ENCODE results near the gene PPP4R4. TPM values are rescaled to one million over a fixed set of nuclear protein-coding genes. Genes with fewer than 3 reads are reported as not detected.
A peak's percentile ranks its signal among the peaks of the same experiment; 100 is the strongest.

PPP4R4 gene
- total and polyA plus RNA-seq, 5 donors, result 0.27 to 0.74 (median 0.47) TPM

GRCh38 chr14:94132285-94132887 lies 41.7 kb upstream of the PPP4R4 start:
- no peak overlapping the region for H3K27ac ChIP-seq (ENCODE audit: low read length)
- ATAC-seq (no peak), DNase-seq (no peak)
- 44% methylated on average over 4 of the region's 4 CpGs for WGBS
- intact Hi-C loops (cut with DNase I), result loop anchor here in 1 of 4 donors (5.0 kb wide), 1 partner anchor 95 kb away; no protein-coding TSS in a partner anchor
- H3K27me3 ChIP-seq (ENCODE audit: control insufficient read depth, insufficient read depth), result no peaks in the 10 kb centered on the region
- no peak overlapping the region for H3K4me3 ChIP-seq (ENCODE audit: low read length)
- H3K4me1 ChIP-seq (ENCODE audit: control insufficient read depth, insufficient read depth, low read length), result no peaks in the 10 kb centered on the region
- no peaks in the 10 kb centered on the region for H3K9me3 ChIP-seq (ENCODE audit: control insufficient read depth, low read length)

GRCh38 chr14:94135476-94135875 lies 38.6 kb upstream of the PPP4R4 start:
- intact Hi-C loops (cut with DNase I), result loop anchor here in 3 of 4 donors (5.0 kb wide), 4 partner anchors 37 to 352 kb away; partner anchors contain the start of gene PPP4R4 (in 1 of the 3)
- 75% methylated on average over 4 of the region's 4 CpGs for WGBS

GRCh38 chr14:94136575-94137331 lies 37.4 kb upstream of the PPP4R4 start:
- Histone ChIP-seq H3K27me3 (ENCODE audit: control insufficient read depth, insufficient read depth) (no peaks in the 10 kb centered on the region), H3K4me1 (ENCODE audit: control insufficient read depth, insufficient read depth, low read length) (no peaks in the 10 kb centered on the region), H3K4me3 (ENCODE audit: low read length) (no peak overlapping the region), H3K9me3 (ENCODE audit: control insufficient read depth, low read length) (no peaks in the 10 kb centered on the region), H3K27ac (ENCODE audit: low read length) (no peak overlapping the region)
- peak; percentile 89 to 91 for ATAC-seq
- intact Hi-C loops (cut with DNase I), result loop anchor here (2.0 to 5.0 kb wide), 6 partner anchors 36 to 351 kb away; partner anchors contain the start of gene PPP4R4 (in 1 of the 4)
- peak; percentile 87 to 96 (median 94) for DNase-seq
- 31% methylated on average over 18 of the region's 18 CpGs for WGBS

More at GRCh38 chr14:94135476-94135875, 38.6 kb upstream of the PPP4R4 start:
- H3K27ac ChIP-seq (ENCODE audit: low read length), result no peak overlapping the region
- no peak for ATAC-seq
- no peak overlapping the region for H3K4me3 ChIP-seq (ENCODE audit: low read length)
- H3K4me1 ChIP-seq (ENCODE audit: control insufficient read depth, insufficient read depth, low read length), result no peaks in the 10 kb centered on the region
- H3K9me3 ChIP-seq (ENCODE audit: control insufficient read depth, low read length), result no peaks in the 10 kb centered on the region
- DNase-seq, result no peak
- H3K27me3 ChIP-seq (ENCODE audit: control insufficient read depth, insufficient read depth), result no peaks in the 10 kb centered on the region

- DNase-seq, result no peak
- no peaks in the 10 kb centered on the region for H3K27me3 ChIP-seq (ENCODE audit: control insufficient read depth, insufficient read depth)
- no peaks in the 10 kb centered on the region for H3K4me1 ChIP-seq (ENCODE audit: control insufficient read depth, insufficient read depth, low read length)
- intact Hi-C loops (cut with DNase I), result loop anchor here in 3 of 4 donors (5.0 kb wide), 4 partner anchors 34 to 349 kb away; partner anchors contain the start of gene PPP4R4 (in 1 of the 3)
- H3K9me3 ChIP-seq (ENCODE audit: control insufficient read depth, low read length), result no peaks in the 10 kb centered on the region
- no peak overlapping the region for H3K4me3 ChIP-seq (ENCODE audit: low read length)
- 87% methylated on average over 9 of the region's 9 CpGs for WGBS
- no peak for ATAC-seq
- H3K27ac ChIP-seq (ENCODE audit: low read length), result no peak overlapping the region
Measured at GRCh38 chr14:94138251-94138650, 35.9 kb upstream of the PPP4R4 start.

GRCh38 chr14:94139006-94139405 lies 35.1 kb upstream of the PPP4R4 start:
- intact Hi-C loops (cut with DNase I), result loop anchor here in 3 of 4 donors (5.0 kb wide), 4 partner anchors 33 to 348 kb away; partner anchors contain the start of gene PPP4R4 (in 1 of the 3)
- Histone ChIP-seq H3K27me3 (ENCODE audit: control insufficient read depth, insufficient read depth) (no peaks in the 10 kb centered on the region), H3K9me3 (ENCODE audit: control insufficient read depth, low read length) (no peaks in the 10 kb centered on the region), H3K27ac (ENCODE audit: low read length) (no peak overlapping the region), H3K4me1 (ENCODE audit: control insufficient read depth, insufficient read depth, low read length) (no peaks in the 10 kb centered on the region), H3K4me3 (ENCODE audit: low read length) (no peak overlapping the region)
- no peak for DNase-seq
- 71% methylated on average over 5 of the region's 5 CpGs for WGBS
- ATAC-seq, result no peak

- H3K4me1 ChIP-seq (ENCODE audit: control insufficient read depth, insufficient read depth, low read length), result no peaks in the 10 kb centered on the region
- H3K4me3 ChIP-seq (ENCODE audit: low read length), result no peak overlapping the region
- intact Hi-C loops (cut with DNase I), result loop anchor here in 3 of 4 donors (5.0 kb wide), 4 partner anchors 33 to 348 kb away; partner anchors contain the start of gene PPP4R4 (in 1 of the 3)
- H3K27ac ChIP-seq (ENCODE audit: low read length), result no peak overlapping the region
- ATAC-seq (no peak), DNase-seq (no peak)
- 84% methylated on average over 5 of the region's 5 CpGs for WGBS
- no peaks in the 10 kb centered on the region for H3K9me3 ChIP-seq (ENCODE audit: control insufficient read depth, low read length)
- no peaks in the 10 kb centered on the region for H3K27me3 ChIP-seq (ENCODE audit: control insufficient read depth, insufficient read depth)
Measured at GRCh38 chr14:94139421-94139820, 34.7 kb upstream of the PPP4R4 start.

GRCh38 chr14:94142247-94142646 lies 31.9 kb upstream of the PPP4R4 start:
- ATAC-seq, result no peak
- H3K4me3 ChIP-seq (ENCODE audit: low read length), result no peak overlapping the region
- H3K27ac ChIP-seq (ENCODE audit: low read length), result no peak overlapping the region
- no peaks in the 10 kb centered on the region for H3K9me3 ChIP-seq (ENCODE audit: control insufficient read depth, low read length)
- WGBS, result 74% methylated on average over 3 of the region's 3 CpGs
- H3K27me3 ChIP-seq (ENCODE audit: control insufficient read depth, insufficient read depth), result no peaks in the 10 kb centered on the region
- no peak for DNase-seq
- intact Hi-C loops (cut with DNase I), result no loop called here
- H3K4me1 ChIP-seq (ENCODE audit: control insufficient read depth, insufficient read depth, low read length), result no peaks in the 10 kb centered on the region

GRCh38 chr14:94142836-94143235 lies 31.3 kb upstream of the PPP4R4 start:
- no peaks in the 10 kb centered on the region for H3K4me1 ChIP-seq (ENCODE audit: control insufficient read depth, insufficient read depth, low read length)
- ATAC-seq (no peak), DNase-seq (no peak)
- H3K9me3 ChIP-seq (ENCODE audit: control insufficient read depth, low read length), result no peaks in the 10 kb centered on the region
- H3K4me3 ChIP-seq (ENCODE audit: low read length), result no peak overlapping the region
- H3K27ac ChIP-seq (ENCODE audit: low read length), result no peak overlapping the region
- 85% methylated on average over 1 of the region's 1 CpG for WGBS
- no peaks in the 10 kb centered on the region for H3K27me3 ChIP-seq (ENCODE audit: control insufficient read depth, insufficient read depth)
- intact Hi-C loops (cut with DNase I), result no loop called here

- ATAC-seq (no peak), DNase-seq (no peak)
- Histone ChIP-seq H3K27ac (ENCODE audit: low read length) (no peak overlapping the region), H3K4me1 (ENCODE audit: control insufficient read depth, insufficient read depth, low read length) (no peaks in the 10 kb centered on the region), H3K4me3 (ENCODE audit: low read length) (no peak overlapping the region), H3K27me3 (ENCODE audit: control insufficient read depth, insufficient read depth) (no peaks in the 10 kb centered on the region), H3K9me3 (ENCODE audit: control insufficient read depth, low read length) (no peaks in the 10 kb centered on the region)
- WGBS, result 73% methylated on average over 3 of the region's 3 CpGs
- intact Hi-C loops (cut with DNase I), result no loop called here
Measured at GRCh38 chr14:94143239-94143638, 30.9 kb upstream of the PPP4R4 start.

GRCh38 chr14:94143711-94144110 lies 30.4 kb upstream of the PPP4R4 start:
- ATAC-seq, result no peak
- DNase-seq, result no peak
- intact Hi-C loops (cut with DNase I), result no loop called here

GRCh38 chr14:94144765-94145164 lies 29.4 kb upstream of the PPP4R4 start:
- Histone ChIP-seq H3K27ac (ENCODE audit: low read length) (no peak overlapping the region), H3K4me1 (ENCODE audit: control insufficient read depth, insufficient read depth, low read length) (no peaks in the 10 kb centered on the region), H3K4me3 (ENCODE audit: low read length) (no peak overlapping the region), H3K27me3 (ENCODE audit: control insufficient read depth, insufficient read depth) (no peaks in the 10 kb centered on the region), H3K9me3 (ENCODE audit: control insufficient read depth, low read length) (no peaks in the 10 kb centered on the region)
- intact Hi-C loops (cut with DNase I), result no loop called here
- DNase-seq, result no peak
- ATAC-seq, result no peak
- WGBS, result 61% methylated on average over 1 of the region's 1 CpG

More at GRCh38 chr14:94143711-94144110, 30.4 kb upstream of the PPP4R4 start:
- WGBS, result 92% methylated on average over 4 of the region's 4 CpGs
- no peak overlapping the region for H3K4me3 ChIP-seq (ENCODE audit: low read length)
- no peaks in the 10 kb centered on the region for H3K9me3 ChIP-seq (ENCODE audit: control insufficient read depth, low read length)
- H3K27ac ChIP-seq (ENCODE audit: low read length), result no peak overlapping the region
- no peaks in the 10 kb centered on the region for H3K27me3 ChIP-seq (ENCODE audit: control insufficient read depth, insufficient read depth)
- no peaks in the 10 kb centered on the region for H3K4me1 ChIP-seq (ENCODE audit: control insufficient read depth, insufficient read depth, low read length)
